CD14-positive monocyte (primary cell): ENCODE data around the gene USPL1. TPM values are rescaled to one million over a fixed set of nuclear protein-coding genes. Genes with fewer than 3 reads are reported as not detected.

Source experiments
- DNase-seq, 3 donors: peaks; one replicate each; pipeline ENCODE4 v3.0.0-alpha.2; 2011 to 2022
- H2AFZ ChIP-seq: 2 replicates; pipeline ENCODE4 v1.6.0; 2012; ENCODE audit warnings: mild to moderate bottlenecking, low read depth, low read length, inconsistent platforms; ENCODE audit not compliant: insufficient read depth, poor library complexity, severe bottlenecking
- H3K27ac ChIP-seq, 2 donors: 1 replicate in 1 of 2; 2 replicates in 1 of 2; pipeline ENCODE4 v1.5.1; 2012 to 2013; ENCODE audit warnings: low read length in 2 of 2, control low read depth in 1 of 2, inconsistent platforms in 1 of 2, low read depth in 1 of 2, mild to moderate bottlenecking in 1 of 2
- H3K27me3 ChIP-seq, 2 donors: one replicate each; pipeline versions ENCODE4 v1.6.0 to v1.6.1; 2011 to 2013; ENCODE audit warnings: low read length in 2 of 2; ENCODE audit not compliant: control insufficient read depth in 2 of 2, insufficient read depth in 2 of 2
- H3K36me3 ChIP-seq, 2 donors: replicated peaks in 1 of 2; 1 replicate in 1 of 2; 2 replicates in 1 of 2; pipeline versions ENCODE4 v1.5.1 to v1.6.1; 2012 to 2013; ENCODE audit warnings: low read length in 2 of 2, control low read depth in 1 of 2, inconsistent platforms in 1 of 2, mild to moderate bottlenecking in 1 of 2; ENCODE audit not compliant: insufficient read depth in 2 of 2, control insufficient read depth in 1 of 2
- H3K4me1 ChIP-seq, 2 donors: 1 replicate in 1 of 2; 2 replicates in 1 of 2; pipeline versions ENCODE4 v1.5.1 to v1.6.1; 2012 to 2013; ENCODE audit warnings: low read length in 2 of 2, control low read depth in 1 of 2, inconsistent platforms in 1 of 2, mild to moderate bottlenecking in 1 of 2, moderate library complexity in 1 of 2; ENCODE audit not compliant: insufficient read depth in 2 of 2, control insufficient read depth in 1 of 2
- H3K4me2 ChIP-seq: replicated peaks from 2 replicates; pipeline ENCODE3; 2012; ENCODE audit warnings: low read length, moderate library complexity, mild to moderate bottlenecking; ENCODE audit not compliant: poor library complexity, severe bottlenecking; ENCODE audit errors: extremely low read depth
- H3K4me3 ChIP-seq, 3 experiments: fragments of 200-600 bp in 1 of 3; sonication (generic) in 1 of 3; replicated peaks in 1 of 3; 1 replicate in 2 of 3; 2 replicates in 1 of 3; pipeline ENCODE4 v1.5.1; 2011 to 2013; ENCODE audit warnings: low read length in 3 of 3, mild to moderate bottlenecking in 3 of 3, control low read depth in 2 of 3, low read depth in 2 of 3, inconsistent platforms in 1 of 3, moderate library complexity in 1 of 3
- H3K79me2 ChIP-seq: 2 replicates; pipeline ENCODE4 v1.6.0; 2012; ENCODE audit warnings: mild to moderate bottlenecking, control low read depth, inconsistent platforms, low read length, moderate library complexity; ENCODE audit not compliant: insufficient read depth
- H3K9ac ChIP-seq: 2 replicates; pipeline ENCODE4 v1.6.0; 2017; ENCODE audit warnings: low read length, mild to moderate bottlenecking; ENCODE audit not compliant: insufficient read depth, poor library complexity, severe bottlenecking
- H3K9me3 ChIP-seq, 2 donors: replicated peaks in 1 of 2; 1 replicate in 1 of 2; 2 replicates in 1 of 2; pipeline versions ENCODE4 v1.5.1 to v1.6.1; 2012 to 2013; ENCODE audit warnings: low read length in 2 of 2, control low read depth in 1 of 2; ENCODE audit not compliant: control insufficient read depth in 1 of 2, insufficient read depth in 1 of 2
- H4K20me1 ChIP-seq: 2 replicates; pipeline ENCODE4 v1.6.0; 2012; ENCODE audit warnings: mild to moderate bottlenecking, low read length, control low read depth, moderate library complexity; ENCODE audit not compliant: insufficient read depth
- H3K27ac Mint-ChIP-seq, 7 donors: one replicate each; pipeline ENCODE4 v1.8.0; 2020; ENCODE audit warnings: mild to moderate bottlenecking in 7 of 7, mixed read lengths in 7 of 7, moderate library complexity in 6 of 7, inconsistent platforms in 2 of 7
- H3K27me3 Mint-ChIP-seq, 3 donors: one replicate each; pipeline ENCODE4 v1.8.0; 2021 to 2022; ENCODE audit warnings: low read depth in 3 of 3, mild to moderate bottlenecking in 3 of 3, mixed read lengths in 3 of 3, moderate library complexity in 3 of 3, inconsistent platforms in 1 of 3
- H3K36me3 Mint-ChIP-seq, 2 donors: one replicate each; pipeline ENCODE4 v1.8.0; 2020; ENCODE audit warnings: mixed read lengths in 2 of 2, inconsistent platforms in 1 of 2, mild to moderate bottlenecking in 1 of 2
- H3K4me1 Mint-ChIP-seq: one replicate; pipeline ENCODE4 v1.8.0; 2020; ENCODE audit warnings: mild to moderate bottlenecking, mixed read lengths
- H3K4me3 Mint-ChIP-seq, 2 donors: one replicate each; pipeline ENCODE4 v1.8.0; 2020; ENCODE audit warnings: mild to moderate bottlenecking in 2 of 2, mixed read lengths in 2 of 2, moderate library complexity in 1 of 2
- H3K9me3 Mint-ChIP-seq, 7 donors: one replicate each; pipeline ENCODE4 v1.8.0; 2020 to 2022; ENCODE audit warnings: mixed read lengths in 7 of 7, mild to moderate bottlenecking in 6 of 7, moderate library complexity in 6 of 7, inconsistent platforms in 2 of 7
- CTCF ChIP-seq: fragments of 200-600 bp; IDR thresholded peaks from one replicate; pipeline ENCODE4 v1.8.0; 2022; ENCODE audit warnings: antibody characterized with exemption, mild to moderate bottlenecking
- WGBS: methylation state at CpG from one replicate; pipeline ENCODE4 v1.1.5; 2013; ENCODE audit warnings: missing lambda C conversion rate; ENCODE audit not compliant: insufficient coverage; 5-methylcytosine and 5-hydroxymethylcytosine counted together
- intact Hi-C, 2 donors: fragments of 100-400 bp; cut with micrococcal nuclease; formaldehyde crosslinking; loops; one replicate each; pipeline versions ENCODE4 v1.15.0 to v1.15.1; 2023
- polyA plus RNA-seq, 3 donors: library from polyadenylated mRNA; depleted of rRNA in 1 of 3; unstranded in 2 of 3; stranded (reverse) in 1 of 3; fragments of 300-500 nt in 2 of 3; fragments of >200 nt in 1 of 3; fragmentation: Illumina TruSeq in 2 of 3; gene quantifications; 1 replicate in 2 of 3; 2 replicates in 1 of 3; pipeline ENCODE4 v1.2.3, GENCODE V29; 2012 to 2021

Gene USPL1
- polyA plus RNA-seq, 3 donors, result 3.9 to 20.5 (median 5.5) TPM

- Histone ChIP-seq H3K36me3 (no peaks in the 10 kb centered on the region), H4K20me1 (no peaks in the 10 kb centered on the region), H3K4me1 (peaks cover 20 to 35% of the 10 kb centered on the region in 2 donors), H3K27me3 (peaks cover 0 to 2% of the 10 kb centered on the region in 2 donors), H3K9me3 (no peaks in the 10 kb centered on the region), H3K4me3 (peak overlapping the region in 2 of 3 experiments; percentile 45 to 60), H2AFZ (peak overlapping the region; percentile 55), H3K4me2 (peak overlapping the region; percentile 65), H3K9ac (no peak overlapping the region), H3K27ac (peak overlapping the region in 1 of 2 donors; percentile 39), H3K79me2 (no peaks in the 10 kb centered on the region)
- Mint-ChIP-seq H3K4me3 (peak overlapping the region in 1 of 2 donors; percentile 51), H3K4me1 (peaks cover 31% of the 10 kb centered on the region), H3K27ac (peak overlapping the region in 4 of 7 donors; percentile 2 to 63 (median 37)), H3K9me3 (peaks cover 0 to 4% (median 0%) of the 10 kb centered on the region in 7 donors), H3K27me3 (peaks cover 0 to 4% (median under 1%) of the 10 kb centered on the region in 3 donors), H3K36me3 (no peaks in the 10 kb centered on the region)
- intact Hi-C loops, result no loop called here
- no peak for TF ChIP-seq CTCF
- no CpG with 5 or more reads among the region's 1 CpG for WGBS
- peak in 1 of 3 donors; percentile 34 for DNase-seq
Observed at GRCh38 chr13:30572859-30573275, 44.9 kb upstream of the USPL1 start.

- no peaks in the 10 kb centered on the region for H3K36me3 ChIP-seq
- peak in 1 of 3 donors; percentile 8 for DNase-seq
- no peak overlapping the region for H3K9ac ChIP-seq
- H3K4me1 Mint-ChIP-seq, result peaks cover 24% of the 10 kb centered on the region
- WGBS, result 17% methylated on average over 5 of the region's 7 CpGs
- TF ChIP-seq CTCF, result no peak
- intact Hi-C loops, result loop anchor here (5.0 kb wide), 1 partner anchor 41 kb away; the partner anchor contains the start of gene USPL1 (in 2 of the 2)
- peak overlapping the region in 1 of 7 donors; percentile 21 for H3K27ac Mint-ChIP-seq
- no peak overlapping the region for H2AFZ ChIP-seq
- no peak overlapping the region for H3K27ac ChIP-seq
- H3K9me3 ChIP-seq, result no peaks in the 10 kb centered on the region
- H3K4me1 ChIP-seq, result peaks cover 13 to 21% of the 10 kb centered on the region in 2 donors
- peaks cover 0 to 2% of the 10 kb centered on the region in 2 donors for H3K27me3 ChIP-seq
- peaks cover 0 to 4% (median 0%) of the 10 kb centered on the region in 7 donors for H3K9me3 Mint-ChIP-seq
- no peak overlapping the region for H3K4me3 ChIP-seq
- H4K20me1 ChIP-seq, result no peaks in the 10 kb centered on the region
- H3K27me3 Mint-ChIP-seq, result peaks cover 1 to 7% (median 2%) of the 10 kb centered on the region in 3 donors
- no peaks in the 10 kb centered on the region for H3K36me3 Mint-ChIP-seq
- H3K79me2 ChIP-seq, result no peaks in the 10 kb centered on the region
- H3K4me3 Mint-ChIP-seq, result no peak overlapping the region
- no peak overlapping the region for H3K4me2 ChIP-seq
Observed at GRCh38 chr13:30576528-30576927, 41.2 kb upstream of the USPL1 start.
